Fibroblast of skin of back (primary cell): ENCODE results near the gene CCDC182.

ENCODE experiments used
- DNase-seq: peaks from one replicate; pipeline ENCODE4 v3.0.0-alpha.2; 2013

The CCDC182 gene

DNA sequence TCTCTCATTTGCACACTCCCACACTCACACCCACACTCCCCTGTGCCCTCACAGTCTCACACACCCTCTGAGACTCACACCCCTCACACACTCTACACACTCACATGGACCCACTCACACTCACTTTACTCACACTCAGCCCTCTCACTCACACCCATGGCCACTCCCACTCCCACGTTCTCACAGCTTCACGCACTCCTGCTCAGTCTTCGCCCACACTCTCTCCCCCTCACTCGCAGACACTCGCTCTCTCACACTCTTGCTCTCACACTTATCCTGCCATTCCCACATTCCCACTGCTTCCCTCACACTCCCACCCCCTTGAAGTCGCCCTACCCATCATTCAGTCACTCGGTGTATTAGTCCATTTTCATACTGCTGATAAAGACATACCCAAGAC is 47.9 kb downstream of the CCDC182 start:
- DNase-seq: no peak

- DNase-seq: no peak
Observed at GRCh38 chr17:57696050-57696449, 49.0 kb downstream of the CCDC182 start.
